ENCODE data around the gene SVOP.

SVOP gene

DNA sequence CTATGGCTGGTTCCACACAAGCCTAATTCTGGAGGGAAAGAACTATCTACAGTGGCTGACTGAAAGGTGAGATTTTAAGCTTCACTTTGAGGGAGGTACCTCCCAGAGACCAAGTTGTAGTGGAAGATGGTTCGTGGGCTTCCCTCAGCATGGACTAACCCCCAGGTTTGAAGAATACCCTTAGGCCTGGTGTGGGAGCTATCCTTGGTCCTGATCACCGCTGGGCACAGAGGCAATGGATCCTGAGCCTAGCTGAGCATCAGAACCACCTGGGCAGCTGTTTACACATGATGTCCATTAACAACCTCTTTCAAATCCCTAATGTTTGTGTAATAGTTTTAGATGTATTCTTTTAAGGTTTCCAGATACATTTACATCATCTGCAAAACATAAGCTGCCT, 130.7 kb downstream of the SVOP start:
- TF ChIP-seq, protein P1, sequence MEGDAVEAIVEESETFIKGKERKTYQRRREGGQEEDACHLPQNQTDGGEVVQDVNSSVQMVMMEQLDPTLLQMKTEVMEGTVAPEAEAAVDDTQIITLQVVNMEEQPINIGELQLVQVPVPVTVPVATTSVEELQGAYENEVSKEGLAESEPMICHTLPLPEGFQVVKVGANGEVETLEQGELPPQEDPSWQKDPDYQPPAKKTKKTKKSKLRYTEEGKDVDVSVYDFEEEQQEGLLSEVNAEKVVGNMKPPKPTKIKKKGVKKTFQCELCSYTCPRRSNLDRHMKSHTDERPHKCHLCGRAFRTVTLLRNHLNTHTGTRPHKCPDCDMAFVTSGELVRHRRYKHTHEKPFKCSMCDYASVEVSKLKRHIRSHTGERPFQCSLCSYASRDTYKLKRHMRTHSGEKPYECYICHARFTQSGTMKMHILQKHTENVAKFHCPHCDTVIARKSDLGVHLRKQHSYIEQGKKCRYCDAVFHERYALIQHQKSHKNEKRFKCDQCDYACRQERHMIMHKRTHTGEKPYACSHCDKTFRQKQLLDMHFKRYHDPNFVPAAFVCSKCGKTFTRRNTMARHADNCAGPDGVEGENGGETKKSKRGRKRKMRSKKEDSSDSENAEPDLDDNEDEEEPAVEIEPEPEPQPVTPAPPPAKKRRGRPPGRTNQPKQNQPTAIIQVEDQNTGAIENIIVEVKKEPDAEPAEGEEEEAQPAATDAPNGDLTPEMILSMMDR (IDR thresholded peaks at IDR 0.05; ENCODE audit: control extremely low read depth, extremely low read depth, low read depth, missing control alignments): no peak
- DNase-seq (ENCODE audit: extremely low spot score): no peak
- ChIA-PET CTCF (interaction anchor here (1.3 to 2.7 kb wide), 5 partner anchors 9 to 203 kb away, joined by 3 to 9 read pairs (median 4); partner anchors contain the start of gene ALKBH2), POLR2A (no interaction called here)

DNA sequence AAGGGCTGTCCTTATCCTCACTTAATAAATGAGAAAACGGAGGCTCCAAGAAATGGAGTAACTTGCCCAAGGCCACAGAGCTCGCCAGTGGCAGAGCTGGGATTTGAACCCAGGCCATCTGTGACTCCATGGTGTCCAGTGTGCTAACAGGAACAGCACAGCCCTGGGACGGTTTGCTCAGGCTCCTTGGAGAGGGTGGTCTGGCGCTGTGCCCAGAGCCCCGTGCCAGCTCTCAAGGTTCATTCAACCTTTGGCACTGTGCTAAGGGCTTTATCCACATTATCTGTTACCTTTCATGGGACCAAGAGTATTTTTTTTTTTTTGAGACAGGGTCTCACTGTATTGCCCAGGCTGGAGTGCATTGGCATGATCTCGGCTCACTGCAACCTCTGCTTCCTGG, 132.8 kb downstream of the SVOP start:
- TF ChIP-seq, protein P1 (IDR thresholded peaks at IDR 0.05; ENCODE audit: control extremely low read depth, extremely low read depth, low read depth, missing control alignments): no peak
- ChIA-PET CTCF (no interaction called here), POLR2A (no interaction called here)
- DNase-seq (ENCODE audit: extremely low spot score): no peak

DNA sequence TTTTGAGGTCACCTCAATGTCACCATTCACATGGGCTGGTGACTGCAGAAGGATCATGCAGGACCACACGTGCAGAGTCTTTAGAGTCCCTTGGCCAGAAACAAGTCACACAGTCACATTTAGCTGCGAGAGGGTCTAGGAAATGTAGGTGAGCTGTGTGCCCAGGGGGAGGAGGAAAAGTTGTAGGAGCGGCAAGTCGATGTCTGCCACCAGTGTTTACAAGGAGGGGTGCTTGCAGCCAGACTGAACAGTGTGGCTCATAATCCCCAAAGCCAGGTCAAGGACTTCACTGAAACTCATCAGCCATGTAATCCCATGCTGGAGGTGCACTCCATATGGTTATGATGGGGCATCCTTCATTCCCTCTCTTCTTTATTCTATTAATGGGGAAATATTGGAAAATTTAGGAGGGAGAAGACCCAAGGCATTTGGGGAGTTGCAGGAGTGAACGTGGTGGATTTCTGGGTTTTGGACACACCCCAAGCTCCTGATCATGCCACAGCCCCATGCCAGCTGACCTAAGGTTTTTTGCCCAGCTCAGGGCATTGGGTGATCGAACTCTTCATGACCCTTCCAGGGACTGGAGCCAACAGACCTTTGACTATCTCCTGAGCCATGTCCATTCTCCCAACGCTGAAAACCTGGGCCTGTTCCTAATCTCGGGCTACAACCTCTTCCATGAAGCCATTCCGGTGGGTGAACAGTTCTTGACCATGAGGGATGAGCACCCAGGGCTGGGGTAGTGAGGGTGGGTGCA, 133.8 kb downstream of the SVOP start:
- POLR2A ChIA-PET: no interaction called here
- no peak for DNase-seq (ENCODE audit: extremely low spot score)
- TF ChIP-seq, protein P1 (IDR thresholded peaks at IDR 0.05; ENCODE audit: control extremely low read depth, extremely low read depth, low read depth, missing control alignments): no peak
- CTCF ChIA-PET: interaction anchor here (1.6 kb wide), 2 partner anchors 10 to 64 kb away, joined by 3 to 5 read pairs; no protein-coding TSS in a partner anchor

DNA sequence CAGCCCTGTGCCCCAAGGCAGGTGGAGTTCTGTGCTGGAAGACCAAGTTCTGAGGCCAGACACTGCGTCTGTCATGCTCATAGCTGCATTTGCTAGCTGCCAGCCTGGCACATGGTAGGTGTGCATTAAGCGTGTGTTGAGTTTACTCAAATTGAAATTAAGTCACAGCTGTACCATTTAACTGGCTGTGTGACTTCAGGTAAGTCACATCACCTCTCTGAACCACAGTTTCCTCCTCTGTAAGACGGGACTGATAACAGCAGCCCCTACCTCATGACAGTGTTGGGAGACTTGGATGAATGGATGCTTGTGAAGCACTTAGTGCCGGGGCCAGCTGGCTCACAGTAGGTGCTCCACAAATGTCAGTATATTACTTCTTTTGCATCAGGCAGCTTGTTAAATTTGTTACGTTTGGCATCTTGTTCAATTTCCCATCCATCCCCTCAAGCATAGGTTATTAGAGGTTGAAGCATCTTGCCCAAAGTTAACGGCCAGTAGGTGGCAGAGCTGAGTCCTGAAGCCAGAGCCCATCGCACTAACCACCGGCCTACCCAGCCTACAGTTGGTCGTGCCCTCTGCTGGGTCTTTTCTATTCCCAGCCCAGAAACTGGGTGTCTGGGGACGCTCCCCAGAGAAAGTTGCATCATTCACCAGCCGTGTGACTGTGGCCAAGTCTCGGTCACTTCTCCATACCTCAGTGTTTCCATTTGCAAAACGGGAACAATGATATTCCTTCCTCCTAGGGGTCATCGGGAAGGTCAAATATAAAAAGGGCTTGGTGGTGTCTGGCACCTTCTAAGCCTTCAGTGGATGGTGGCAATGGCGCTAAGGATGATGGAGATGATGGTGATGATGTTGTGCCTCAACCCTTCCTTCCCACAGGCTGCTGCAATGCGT, 136.5 kb downstream of the SVOP start:
- peak; percentile 72 for DNase-seq (ENCODE audit: extremely low spot score)
- CTCF ChIA-PET: interaction anchor here (0.9 to 3.0 kb wide), 29 partner anchors 9 to 509 kb away, joined by 3 to 16 read pairs (median 4); partner anchors contain the start of gene ALKBH2
- POLR2A ChIA-PET: no interaction called here
- TF ChIP-seq, protein P1 (IDR thresholded peaks at IDR 0.05; ENCODE audit: control extremely low read depth, extremely low read depth, low read depth, missing control alignments): peak; percentile 71

DNA sequence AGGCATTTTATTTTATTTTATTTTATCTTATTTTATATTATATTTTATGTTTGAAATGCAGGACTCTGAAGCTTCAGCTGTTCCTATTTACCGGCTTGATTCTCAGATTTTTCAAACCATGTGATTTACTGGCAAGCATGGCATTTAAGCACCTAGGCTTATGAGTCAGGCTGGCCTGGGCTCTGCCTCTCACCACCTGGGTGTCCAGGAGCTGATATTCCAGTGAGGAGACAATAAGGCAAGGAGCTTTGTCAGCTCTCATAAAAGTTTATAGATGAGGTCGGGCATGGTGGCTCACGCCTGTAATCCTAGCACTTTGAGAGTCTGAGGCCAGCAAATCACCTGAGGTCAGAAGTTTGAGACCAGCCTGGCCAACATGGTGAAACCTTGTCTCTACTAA, 138.9 kb downstream of the SVOP start:
- ChIA-PET POLR2A (no interaction called here), CTCF (interaction anchor here (1.1 to 1.8 kb wide), 5 partner anchors 8 to 216 kb away, joined by 3 to 9 read pairs (median 3); partner anchors contain the start of gene ALKBH2)
- TF ChIP-seq, protein P1 (IDR thresholded peaks at IDR 0.05; ENCODE audit: control extremely low read depth, extremely low read depth, low read depth, missing control alignments): no peak
- DNase-seq (ENCODE audit: extremely low spot score): no peak

DNA sequence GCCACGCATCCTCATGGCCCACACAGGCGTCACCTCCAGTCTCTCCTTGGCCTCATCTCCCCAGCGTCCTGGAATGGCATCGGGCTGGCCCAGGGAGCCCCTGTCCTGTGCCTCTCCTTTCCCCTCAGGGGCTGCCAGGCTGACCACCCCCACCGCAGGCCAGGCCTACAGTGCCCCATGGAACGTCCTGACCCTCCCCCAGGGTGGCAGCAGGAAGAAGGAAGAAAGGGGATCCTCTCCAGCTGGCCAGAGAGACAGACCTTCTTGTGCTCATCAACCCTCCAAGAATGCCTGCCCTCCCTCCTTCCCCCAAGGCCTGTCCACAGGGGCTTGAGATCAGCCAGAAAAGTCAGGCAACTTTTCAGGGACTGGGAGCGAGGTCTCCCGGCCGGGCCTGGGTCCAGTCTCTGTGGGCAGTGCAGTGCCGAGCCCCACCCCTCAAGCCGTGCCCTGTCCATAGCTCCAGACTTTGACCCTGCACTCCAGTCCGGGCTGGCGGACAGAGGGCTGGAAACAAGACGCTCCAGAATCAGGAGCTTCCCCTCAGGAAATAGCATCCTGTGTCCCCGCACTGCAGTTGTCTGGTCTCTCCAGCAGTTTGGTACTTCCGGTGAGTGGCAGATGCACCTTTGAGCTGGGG, 141.1 kb downstream of the SVOP start, which contains the start of gene DAO:
DAO (plus strand) TSS at position 478 of the 640 bp plus-strand sequence. CDS start 4,915 bp downstream, outside the sequence.
- TF ChIP-seq, protein P1 (IDR thresholded peaks at IDR 0.05; ENCODE audit: control extremely low read depth, extremely low read depth, low read depth, missing control alignments): no peak
- no peak for DNase-seq (ENCODE audit: extremely low spot score)
- ChIA-PET CTCF (interaction anchor here (1.0 to 1.4 kb wide), 3 partner anchors 12 to 213 kb away, joined by 3 to 6 read pairs (median 3); partner anchors contain the start of gene ALKBH2), POLR2A (no interaction called here)

Measured in GM10248 (cell line).